Endothelial cell (in vitro differentiated cells): ENCODE results near the gene CDHR2. TPM values are rescaled to one million over a fixed set of nuclear protein-coding genes. Genes with fewer than 3 reads are reported as not detected.

Experiments used
- DNase-seq: peaks from one replicate; pipeline ENCODE4 v3.0.0; 2021; ENCODE audit warnings: low spot score
- H3K27ac Mint-ChIP-seq: one replicate; pipeline ENCODE4 v1.8.0; 2021; ENCODE audit warnings: mixed read lengths, inconsistent platforms; ENCODE audit not compliant: unreplicated experiment
- H3K27me3 Mint-ChIP-seq: one replicate; pipeline ENCODE4 v1.8.0; 2021; ENCODE audit warnings: mild to moderate bottlenecking, moderate library complexity, mixed read lengths, inconsistent platforms; ENCODE audit not compliant: unreplicated experiment
- H3K36me3 Mint-ChIP-seq: one replicate; pipeline ENCODE4 v1.8.0; 2021; ENCODE audit warnings: mild to moderate bottlenecking, low read depth, mixed read lengths, inconsistent platforms; ENCODE audit not compliant: unreplicated experiment
- H3K4me1 Mint-ChIP-seq: one replicate; pipeline ENCODE4 v1.8.0; 2021; ENCODE audit warnings: mild to moderate bottlenecking, mixed read lengths, inconsistent platforms; ENCODE audit not compliant: unreplicated experiment
- H3K4me3 Mint-ChIP-seq: one replicate; pipeline ENCODE4 v1.8.0; 2021; ENCODE audit warnings: mild to moderate bottlenecking, mixed read lengths, inconsistent platforms; ENCODE audit not compliant: unreplicated experiment
- H3K9me3 Mint-ChIP-seq: one replicate; pipeline ENCODE4 v1.8.0; 2021; ENCODE audit warnings: mixed read lengths, inconsistent platforms; ENCODE audit not compliant: unreplicated experiment
- total RNA-seq: library from RNA; stranded (reverse); fragmentation: NEBNext Ultra II Directional; extraction: Animal tissue kit (Norgen Biotek cat#: 25700); gene quantifications from one replicate; pipeline ENCODE4 v1.2.1, GENCODE V29; 2021; ENCODE audit not compliant: unreplicated experiment
- TF ChIP-seq, protein P1 (sequence below): fragments of 200-600 bp; sonication (generic); IDR thresholded peaks from one replicate; pipeline ENCODE4 v1.5.0; 2021; ENCODE audit warnings: antibody characterized with exemption; ENCODE audit not compliant: unreplicated experiment

The CDHR2 gene
- total RNA-seq, 1 donor from 2014 or later = 0.85 TPM

DNA sequence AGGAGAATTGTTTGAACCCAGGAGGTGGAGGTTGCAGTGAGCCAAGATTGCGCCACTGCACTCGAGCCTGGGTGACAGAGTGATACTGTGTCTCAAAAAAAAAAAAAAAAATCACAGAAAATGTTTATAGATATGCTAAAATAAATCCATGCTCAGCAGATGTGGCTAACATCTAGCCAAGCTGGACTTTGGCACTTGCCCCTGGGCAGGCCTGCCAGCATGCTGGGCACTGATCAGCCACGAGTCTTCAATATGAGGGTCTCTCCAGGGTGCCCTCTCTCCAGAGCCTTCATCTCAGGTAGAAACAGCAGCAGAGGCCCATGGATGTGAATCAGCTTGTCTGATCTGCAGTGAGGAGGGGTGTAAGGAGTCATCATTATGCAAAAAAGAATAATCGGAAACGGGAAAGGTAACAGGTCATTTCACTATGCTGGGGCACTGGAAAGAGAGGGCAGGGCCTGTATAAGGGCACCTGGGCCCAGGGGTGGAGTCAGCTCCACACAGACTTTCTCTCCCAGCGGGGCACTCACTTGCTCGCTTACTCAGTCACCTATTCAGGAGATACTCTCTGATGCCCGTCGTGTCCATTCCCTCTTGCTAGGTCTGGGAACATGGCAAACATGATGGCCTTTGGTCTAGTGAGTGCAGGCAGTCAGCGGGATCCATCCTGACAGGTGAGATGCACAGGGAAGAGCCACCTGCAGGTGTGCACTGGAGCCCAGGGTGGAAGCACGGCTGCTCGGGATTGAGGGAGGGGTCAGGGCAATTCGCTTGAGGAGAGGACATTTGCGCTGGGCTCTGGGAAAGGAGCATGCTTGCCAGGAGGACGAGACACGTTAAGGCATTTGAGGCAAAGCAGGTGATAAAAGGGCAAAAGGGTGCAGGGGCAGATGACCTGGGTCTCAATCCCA, 29.1 kb upstream of the CDHR2 start:
- H3K4me3 Mint-ChIP-seq = no peak overlapping the region
- TF ChIP-seq, protein P1, sequence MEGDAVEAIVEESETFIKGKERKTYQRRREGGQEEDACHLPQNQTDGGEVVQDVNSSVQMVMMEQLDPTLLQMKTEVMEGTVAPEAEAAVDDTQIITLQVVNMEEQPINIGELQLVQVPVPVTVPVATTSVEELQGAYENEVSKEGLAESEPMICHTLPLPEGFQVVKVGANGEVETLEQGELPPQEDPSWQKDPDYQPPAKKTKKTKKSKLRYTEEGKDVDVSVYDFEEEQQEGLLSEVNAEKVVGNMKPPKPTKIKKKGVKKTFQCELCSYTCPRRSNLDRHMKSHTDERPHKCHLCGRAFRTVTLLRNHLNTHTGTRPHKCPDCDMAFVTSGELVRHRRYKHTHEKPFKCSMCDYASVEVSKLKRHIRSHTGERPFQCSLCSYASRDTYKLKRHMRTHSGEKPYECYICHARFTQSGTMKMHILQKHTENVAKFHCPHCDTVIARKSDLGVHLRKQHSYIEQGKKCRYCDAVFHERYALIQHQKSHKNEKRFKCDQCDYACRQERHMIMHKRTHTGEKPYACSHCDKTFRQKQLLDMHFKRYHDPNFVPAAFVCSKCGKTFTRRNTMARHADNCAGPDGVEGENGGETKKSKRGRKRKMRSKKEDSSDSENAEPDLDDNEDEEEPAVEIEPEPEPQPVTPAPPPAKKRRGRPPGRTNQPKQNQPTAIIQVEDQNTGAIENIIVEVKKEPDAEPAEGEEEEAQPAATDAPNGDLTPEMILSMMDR = no peak
- no peak for DNase-seq
- no peaks in the 10 kb centered on the region for H3K36me3 Mint-ChIP-seq
- H3K27ac Mint-ChIP-seq = no peak overlapping the region
- H3K9me3 Mint-ChIP-seq = no peaks in the 10 kb centered on the region
- H3K27me3 Mint-ChIP-seq = peaks cover 2% of the 10 kb centered on the region
- H3K4me1 Mint-ChIP-seq = peaks cover 8% of the 10 kb centered on the region

DNA sequence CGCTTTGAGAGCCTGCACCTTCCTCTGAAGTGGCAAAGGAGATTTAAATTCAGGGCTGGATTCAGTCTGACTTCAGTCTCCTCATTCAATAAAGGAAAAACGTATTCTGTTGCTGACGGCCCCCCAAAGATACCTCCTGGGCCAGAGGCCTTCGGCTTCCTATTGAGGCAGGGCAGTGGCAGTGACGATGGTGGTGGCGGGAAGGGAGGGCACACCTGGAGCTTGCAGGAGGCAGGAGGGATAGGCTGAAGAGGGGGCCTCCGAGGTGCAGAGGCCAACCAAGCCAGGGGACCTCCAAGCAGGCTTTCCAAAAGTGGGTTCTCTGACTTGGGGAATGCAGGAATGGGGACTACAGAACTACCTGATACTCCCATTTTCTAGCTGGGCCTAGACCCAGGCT, 27.9 kb upstream of the CDHR2 start:
- peaks cover 8% of the 10 kb centered on the region for H3K4me1 Mint-ChIP-seq
- H3K27ac Mint-ChIP-seq = no peak overlapping the region
- H3K9me3 Mint-ChIP-seq = no peaks in the 10 kb centered on the region
- H3K27me3 Mint-ChIP-seq = peaks cover 2% of the 10 kb centered on the region
- TF ChIP-seq, protein P1 = no peak
- no peak for DNase-seq
- H3K36me3 Mint-ChIP-seq = no peaks in the 10 kb centered on the region
- no peak overlapping the region for H3K4me3 Mint-ChIP-seq

DNA sequence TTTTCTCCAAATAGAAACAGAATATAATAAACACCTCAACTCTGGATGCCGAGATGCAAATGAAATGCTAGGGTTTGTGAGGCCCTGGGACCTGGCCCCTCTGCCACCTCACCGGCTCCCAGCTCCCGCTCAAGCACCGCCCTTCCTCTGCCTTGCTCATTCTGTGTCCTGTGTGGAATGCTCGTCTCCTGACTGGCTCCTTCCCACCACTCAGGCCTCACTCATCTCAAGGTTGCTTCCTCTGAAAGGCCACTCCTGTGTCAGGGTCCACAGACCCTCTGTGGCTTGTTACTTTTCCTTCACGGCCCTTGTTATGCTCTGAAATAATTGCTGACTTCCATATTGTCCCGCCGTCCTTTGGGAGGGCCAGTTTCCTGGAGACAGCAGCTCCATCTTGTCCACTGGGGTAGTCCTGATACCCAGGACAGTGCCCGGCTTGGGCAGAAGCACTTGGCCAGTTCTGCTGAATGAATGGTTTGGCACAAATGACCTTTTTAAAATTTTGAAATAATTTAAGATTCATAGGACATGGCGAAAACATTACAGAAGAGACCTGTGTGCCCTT, 27.4 kb upstream of the CDHR2 start:
- Mint-ChIP-seq H3K36me3 (no peaks in the 10 kb centered on the region), H3K4me3 (no peak overlapping the region), H3K27me3 (peaks cover 2% of the 10 kb centered on the region), H3K27ac (no peak overlapping the region), H3K9me3 (no peaks in the 10 kb centered on the region), H3K4me1 (peaks cover 8% of the 10 kb centered on the region)
- DNase-seq = no peak
- TF ChIP-seq, protein P1 = no peak

DNA sequence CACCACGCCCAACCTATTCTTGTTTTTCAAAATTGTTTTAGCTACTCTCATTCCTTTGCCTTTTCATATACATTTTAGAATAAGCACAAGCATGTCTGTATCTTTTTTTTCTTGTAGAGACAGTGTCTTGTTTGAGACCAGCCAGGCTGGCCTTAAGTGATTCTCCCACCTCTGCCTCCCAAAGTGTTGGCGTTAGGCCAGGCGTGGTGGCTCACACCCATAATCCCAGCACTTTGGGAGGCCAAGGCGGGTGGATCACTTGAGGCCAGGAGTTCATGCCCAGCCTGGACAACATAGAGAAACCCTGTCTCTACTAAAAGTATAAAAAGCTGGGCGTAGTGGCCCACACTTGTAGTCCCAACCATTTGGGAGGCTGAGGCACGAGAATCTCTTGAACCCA, 25.0 kb upstream of the CDHR2 start:
- no peak for DNase-seq
- H3K4me3 Mint-ChIP-seq = no peak overlapping the region
- H3K36me3 Mint-ChIP-seq = no peaks in the 10 kb centered on the region
- no peaks in the 10 kb centered on the region for H3K9me3 Mint-ChIP-seq
- H3K27me3 Mint-ChIP-seq = peaks cover 4% of the 10 kb centered on the region
- TF ChIP-seq, protein P1 = no peak
- H3K27ac Mint-ChIP-seq = no peak overlapping the region
- H3K4me1 Mint-ChIP-seq = peaks cover 3% of the 10 kb centered on the region

DNA sequence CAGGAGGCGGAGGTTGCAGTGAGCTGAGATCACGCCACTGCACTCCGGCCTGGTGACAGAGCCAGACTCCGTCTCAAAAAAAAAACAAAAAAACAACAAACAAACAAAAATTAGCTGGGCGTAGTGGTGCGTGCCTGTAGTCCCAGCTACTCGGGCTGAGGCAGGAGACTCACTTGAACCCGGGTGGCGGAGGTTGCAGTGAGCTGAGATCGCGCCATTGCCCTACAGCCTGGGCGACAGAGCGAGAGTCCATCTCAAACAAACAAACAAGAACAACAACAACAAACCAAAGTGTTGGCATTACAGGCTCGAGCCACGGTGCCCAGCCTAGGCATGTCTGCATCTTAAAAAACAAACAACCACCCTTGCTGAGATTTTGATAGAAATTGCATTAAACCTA, 24.2 kb upstream of the CDHR2 start:
- Mint-ChIP-seq H3K27me3 (peaks cover 4% of the 10 kb centered on the region), H3K36me3 (no peaks in the 10 kb centered on the region), H3K4me3 (no peak overlapping the region), H3K27ac (no peak overlapping the region), H3K9me3 (no peaks in the 10 kb centered on the region), H3K4me1 (peaks cover 4% of the 10 kb centered on the region)
- no peak for DNase-seq
- TF ChIP-seq, protein P1 = no peak
